Measurements from ENCODE around the gene SP110. TPM values are rescaled to one million over a fixed set of nuclear protein-coding genes. Genes with fewer than 3 reads are reported as not detected.

Gene SP110
- total and polyA plus RNA-seq, 2 of the 4 experiments (the other 2 are of a cell fraction), result 9.3 to 10.2 TPM

DNA sequence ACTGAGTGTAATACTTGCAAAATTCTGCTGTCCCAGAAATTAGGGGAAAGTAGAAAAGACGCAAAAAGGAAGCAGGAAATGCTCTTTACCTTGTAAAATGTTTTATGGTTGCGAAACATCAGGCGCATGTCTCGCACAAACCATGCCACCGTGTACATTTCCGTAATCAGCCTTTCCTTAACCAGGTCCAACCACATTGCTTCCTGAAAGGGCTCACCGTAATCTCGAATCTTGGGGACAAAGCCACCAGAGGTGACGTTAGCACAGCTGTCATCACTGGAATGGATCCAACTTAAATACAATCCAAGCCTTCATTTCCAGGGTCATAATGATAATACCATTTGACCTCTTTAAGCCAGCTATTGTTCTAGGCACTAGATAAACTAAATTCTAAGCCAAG lies 49.3 kb downstream of the SP110 start:
- Histone ChIP-seq H3K4me2 (ENCODE audit: low read depth, low read length) (no peak overlapping the region), H3K9me1 (ENCODE audit: insufficient read depth, low read length) (peaks cover 4% of the 10 kb centered on the region; the same call in 1 of the 2 replicates), H4K8ac (ENCODE audit: low read depth in 2 of 2, low read length in 2 of 2) (no peak overlapping the region), H3K4me3 (ENCODE audit: insufficient read depth, low read depth, low read length) (no peak overlapping the region), H3K36me3 (ENCODE audit: control insufficient read depth, insufficient read depth, low read length) (peaks cover 3% of the 10 kb centered on the region), H4K5ac (ENCODE audit: low read depth, low read length) (no peak overlapping the region), H4K20me1 (ENCODE audit: insufficient read depth, low read length) (no peaks in the 10 kb centered on the region), H3K4me1 (ENCODE audit: control insufficient read depth, insufficient read depth, low read length) (no peaks in the 10 kb centered on the region), H2AK5ac (ENCODE audit: low read depth, low read length) (no peak overlapping the region), H2BK5ac (ENCODE audit: low read depth, low read length, poor library complexity, severe bottlenecking) (no peak overlapping the region), H3K56ac (ENCODE audit: extremely low read depth, insufficient read depth, low read length) (no peak overlapping the region), H3K79me1 (ENCODE audit: low read depth in 1 of 2, low read length in 2 of 2) (no peaks in the 10 kb centered on the region), H2BK15ac (ENCODE audit: low read depth, low read length) (no peak overlapping the region), H3K14ac (replicated peaks; ENCODE audit: low read depth, low read length) (no peak overlapping the region), H3K27ac (ENCODE audit: insufficient read depth, low read length) (no peak overlapping the region), H2AFZ (replicated peaks; ENCODE audit: low read length, poor library complexity) (no peak overlapping the region), H3K27me3 (ENCODE audit: control insufficient read depth, insufficient read depth, low read length) (no peaks in the 10 kb centered on the region), H3K9me3 (ENCODE audit: control insufficient read depth, insufficient read depth, low read length) (no peaks in the 10 kb centered on the region), H2BK20ac (ENCODE audit: low read depth, low read length) (no peak overlapping the region), H4K91ac (ENCODE audit: insufficient read depth, low read depth, low read length) (no peak overlapping the region), H3K9ac (ENCODE audit: low read depth, low read length) (no peak overlapping the region), H3K23ac (ENCODE audit: low read depth, low read length) (no peak overlapping the region), H2BK120ac (ENCODE audit: low read depth, low read length) (no peak overlapping the region), H2AK9ac (replicated peaks; ENCODE audit: low read depth, low read length, poor library complexity) (no peak overlapping the region), H3K4ac (ENCODE audit: low read depth, low read length) (no peak overlapping the region), H3K18ac (ENCODE audit: low read depth, low read length) (no peak overlapping the region)
- DNase-seq (no peak), ATAC-seq (ENCODE audit: low read depth) (no peak)
- ChIA-PET POLR2A (ENCODE audit: unreplicated experiment) (no interaction called here), CTCF (interaction anchor here (0.5 kb wide), 1 partner anchor 11 kb away, joined by 4 read pairs; no protein-coding TSS in a partner anchor)
- TF ChIP-seq, protein P1, sequence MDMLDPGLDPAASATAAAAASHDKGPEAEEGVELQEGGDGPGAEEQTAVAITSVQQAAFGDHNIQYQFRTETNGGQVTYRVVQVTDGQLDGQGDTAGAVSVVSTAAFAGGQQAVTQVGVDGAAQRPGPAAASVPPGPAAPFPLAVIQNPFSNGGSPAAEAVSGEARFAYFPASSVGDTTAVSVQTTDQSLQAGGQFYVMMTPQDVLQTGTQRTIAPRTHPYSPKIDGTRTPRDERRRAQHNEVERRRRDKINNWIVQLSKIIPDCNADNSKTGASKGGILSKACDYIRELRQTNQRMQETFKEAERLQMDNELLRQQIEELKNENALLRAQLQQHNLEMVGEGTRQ (IDR thresholded peaks at IDR 0.05; ENCODE audit: low read depth, low read length), result no peak
- peak; percentile 76 for TF ChIP-seq CEBPB (IDR thresholded peaks at IDR 0.05; ENCODE audit: low read depth, low read length)
- WGBS, 2 experiments (ENCODE audit: extremely low coverage in 2 of 2, insufficient read length in 1 of 2), result 95% methylated on average over 4 of the region's 9 CpGs; no CpG with 5 or more reads in 1 of the 2 experiments
- in situ Hi-C loops (cut with MboI; ENCODE audit: low sequenced_read_pairs), result loop anchor here (25.0 kb wide), 1 partner anchor 358 kb away; no protein-coding TSS in a partner anchor
- BruUV-seq (replicated peaks), result no TSS peak
- dilution Hi-C loops (cut with HindIII; ENCODE audit: low sequenced_read_pairs, unreplicated experiment), result no loop called here
- intact Hi-C loops (cut with micrococcal nuclease), result no loop called here
